OCI-LY1 (cell line): ENCODE data around the gene GPR17.

Experiments
- H2AFZ ChIP-seq: fragments of 200-600 bp; sonication (generic), shearing (Covaris generic); 2 replicates; pipeline ENCODE4 v1.6.0; 2014; ENCODE audit warnings: antibody characterized with exemption, mild to moderate bottlenecking, low read length
- H3F3A ChIP-seq: fragments of 200-600 bp; sonication (generic), shearing (Covaris generic); 2 replicates; pipeline ENCODE4 v1.6.0; 2014; ENCODE audit warnings: mild to moderate bottlenecking, antibody characterized with exemption, low read length, moderate library complexity; ENCODE audit not compliant: insufficient read depth
- H3K27ac ChIP-seq: fragments of 200-600 bp; sonication (generic); 2 replicates; pipeline ENCODE4 v1.5.1; 2014; ENCODE audit warnings: low read length, mixed run types, mild to moderate bottlenecking, low read depth; ENCODE audit not compliant: poor library complexity, severe bottlenecking
- H3K27me3 ChIP-seq: fragments of 200-600 bp; sonication (generic); 2 replicates; pipeline ENCODE4 v1.6.0; 2014; ENCODE audit warnings: antibody characterized with exemption, mild to moderate bottlenecking, low read length, moderate library complexity; ENCODE audit not compliant: insufficient read depth
- H3K36me3 ChIP-seq: fragments of 200-600 bp; sonication (generic); 2 replicates; pipeline ENCODE4 v1.6.1; 2014; ENCODE audit warnings: mild to moderate bottlenecking, antibody characterized with exemption, low read length, moderate library complexity, mixed read lengths; ENCODE audit not compliant: insufficient read depth
- H3K4me1 ChIP-seq: fragments of 200-600 bp; sonication (generic); 2 replicates; pipeline ENCODE4 v1.5.1; 2014; ENCODE audit warnings: mild to moderate bottlenecking, low read length, moderate library complexity; ENCODE audit not compliant: insufficient read depth, severe bottlenecking
- H3K4me2 ChIP-seq: fragments of 200-600 bp; sonication (generic), shearing (Covaris generic); 2 replicates; pipeline ENCODE4 v1.6.1; 2014; ENCODE audit warnings: low read length
- H3K4me3 ChIP-seq: fragments of 200-600 bp; sonication (generic); 2 replicates; pipeline ENCODE4 v1.5.1; 2014; ENCODE audit warnings: low read length, low read depth, mild to moderate bottlenecking, mixed read lengths; ENCODE audit not compliant: poor library complexity, severe bottlenecking
- H3K79me2 ChIP-seq: fragments of 200-600 bp; shearing (Covaris generic); 2 replicates; pipeline ENCODE4 v1.6.1; 2016; ENCODE audit warnings: mixed run types, low read length, mixed read lengths; ENCODE audit not compliant: insufficient read depth
- H3K9ac ChIP-seq: fragments of 200-600 bp; sonication (generic), shearing (Covaris generic); 2 replicates; pipeline ENCODE4 v1.6.1; 2014; ENCODE audit warnings: mild to moderate bottlenecking, low read length, mixed read lengths
- H3K9me2 ChIP-seq: fragments of 200-600 bp; sonication (generic), shearing (Covaris generic); 2 replicates; pipeline ENCODE4 v1.6.1; 2014; ENCODE audit warnings: low read depth, mild to moderate bottlenecking, low read length, mixed read lengths
- H3K9me3 ChIP-seq: fragments of 200-600 bp; shearing (Covaris generic); 2 replicates; pipeline ENCODE4 v1.6.1; 2014; ENCODE audit warnings: low read length, mixed read lengths
- H4K20me1 ChIP-seq: fragments of 200-600 bp; sonication (generic), shearing (Covaris generic); 2 replicates; pipeline ENCODE4 v1.6.0; 2016; ENCODE audit warnings: mild to moderate bottlenecking, low read length; ENCODE audit not compliant: insufficient read depth
- CTCF ChIP-seq: fragments of 200-600 bp; sonication (generic), shearing (Covaris generic); IDR thresholded peaks from 2 replicates; pipeline ENCODE4 v1.5.1; 2017; ENCODE audit warnings: mild to moderate bottlenecking, antibody characterized with exemption, low read length, moderate library complexity, mixed read lengths
- EZH2 ChIP-seq: fragments of 200-600 bp; sonication (generic), shearing (Covaris generic); IDR thresholded peaks from 2 replicates; pipeline ENCODE4 v1.8.0; 2017; ENCODE audit warnings: borderline replicate concordance, mixed run types, mild to moderate bottlenecking, antibody characterized with exemption, low read length, moderate library complexity, mixed read lengths

The GPR17 gene

GRCh38 chr2:127648321-127648720, 2.4 kb downstream of the GPR17 start:
- Histone ChIP-seq H3K4me1 (no peaks in the 10 kb centered on the region), H3K27me3 (no peaks in the 10 kb centered on the region), H3K36me3 (no peaks in the 10 kb centered on the region), H4K20me1 (no peaks in the 10 kb centered on the region), H3K9me3 (no peaks in the 10 kb centered on the region), H3K4me2 (no peak overlapping the region), H3K9me2 (no peaks in the 10 kb centered on the region), H2AFZ (no peak overlapping the region), H3F3A (no peaks in the 10 kb centered on the region), H3K27ac (no peak overlapping the region), H3K4me3 (no peak overlapping the region), H3K9ac (no peak overlapping the region), H3K79me2 (no peaks in the 10 kb centered on the region)
- TF ChIP-seq EZH2 = no peak
- no peak for TF ChIP-seq CTCF

- H3F3A ChIP-seq = no peaks in the 10 kb centered on the region
- no peaks in the 10 kb centered on the region for H3K4me1 ChIP-seq
- no peak overlapping the region for H3K27ac ChIP-seq
- no peaks in the 10 kb centered on the region for H3K27me3 ChIP-seq
- no peaks in the 10 kb centered on the region for H3K79me2 ChIP-seq
- no peak for TF ChIP-seq EZH2
- TF ChIP-seq CTCF = no peak
- H2AFZ ChIP-seq = no peak overlapping the region
- H4K20me1 ChIP-seq = no peaks in the 10 kb centered on the region
- H3K9me2 ChIP-seq = no peaks in the 10 kb centered on the region
- H3K4me3 ChIP-seq = no peak overlapping the region
- no peak overlapping the region for H3K9ac ChIP-seq
- H3K36me3 ChIP-seq = no peaks in the 10 kb centered on the region
- H3K9me3 ChIP-seq = no peaks in the 10 kb centered on the region
- no peak overlapping the region for H3K4me2 ChIP-seq
Observed at GRCh38 chr2:127649100-127649611, 3.2 kb downstream of the GPR17 start.

GRCh38 chr2:127649684-127650040, 3.7 kb downstream of the GPR17 start:
- H2AFZ ChIP-seq = no peak overlapping the region
- H3K4me3 ChIP-seq = no peak overlapping the region
- no peaks in the 10 kb centered on the region for H3K9me2 ChIP-seq
- no peak overlapping the region for H3K4me2 ChIP-seq
- H3K9ac ChIP-seq = no peak overlapping the region
- no peak overlapping the region for H3K27ac ChIP-seq
- H3K36me3 ChIP-seq = no peaks in the 10 kb centered on the region
- H3F3A ChIP-seq = no peaks in the 10 kb centered on the region
- no peaks in the 10 kb centered on the region for H3K27me3 ChIP-seq
- H3K9me3 ChIP-seq = no peaks in the 10 kb centered on the region
- H4K20me1 ChIP-seq = no peaks in the 10 kb centered on the region
- TF ChIP-seq CTCF = peak; percentile 74
- TF ChIP-seq EZH2 = no peak
- H3K79me2 ChIP-seq = no peaks in the 10 kb centered on the region
- no peaks in the 10 kb centered on the region for H3K4me1 ChIP-seq
